ENCODE results near the gene FOXN3. TPM values are rescaled to one million over a fixed set of nuclear protein-coding genes. Genes with fewer than 3 reads are reported as not detected.

FOXN3 gene
- total and polyA plus RNA-seq, 10 of the 15 experiments (the other 5 are each of a cell fraction or from before 2014, with no cell fraction given), result 4.5 to 68.9 (median 29.7) TPM

- TF ChIP-seq MEF2A (IDR thresholded peaks at IDR 0.05; ENCODE audit: insufficient read depth, low read depth, low read length) (peak; percentile 81), CREM (IDR thresholded peaks at IDR 0.05; ENCODE audit: low read depth) (peak; percentile 85), KLF5 (IDR thresholded peaks at IDR 0.05; ENCODE audit: partially characterized antibody) (peak; percentile 17), ZNF274 (IDR thresholded peaks at IDR 0.05; ENCODE audit: insufficient read depth, insufficient read length) (no peak), STAT3 (IDR thresholded peaks at IDR 0.05; ENCODE audit: low read depth, low read length) (0 out of 2 replicates have a peak, but pooled peaks have one; percentile 13), TCF12 (IDR thresholded peaks at IDR 0.05; ENCODE audit: low read depth, low read length) (peak; percentile 94), MTA2 (IDR thresholded peaks at IDR 0.05; ENCODE audit: low read depth) (peak; percentile 74), BMI1 (IDR thresholded peaks at IDR 0.05; ENCODE audit: borderline replicate concordance) (0 out of 2 replicates have a peak, but pooled peaks have one; percentile 31), DPF2 (IDR thresholded peaks at IDR 0.05) (peak; percentile 45; the same call in 1 of the 2 replicates), RUNX3 (IDR thresholded peaks at IDR 0.05; ENCODE audit: low read length) (peak; percentile 92), ATF3 (IDR thresholded peaks at IDR 0.05; ENCODE audit: borderline replicate concordance, extremely low read depth, low read depth, low read length) (no peak), FOS (IDR thresholded peaks at IDR 0.05; ENCODE audit: borderline replicate concordance, extremely low read depth, insufficient read length) (no peak), SMAD5 (IDR thresholded peaks at IDR 0.05; ENCODE audit: low read depth) (no peak; the same call in 1 of the 2 replicates), TCF3 (IDR thresholded peaks at IDR 0.05; ENCODE audit: borderline replicate concordance, insufficient read depth, low read depth, low read length) (peak; percentile 84; the same call in 1 of the 2 replicates), SIN3A (IDR thresholded peaks at IDR 0.05; ENCODE audit: low read depth, low read length) (peak; percentile 47; the same call in 1 of the 2 replicates), ZNF384 (IDR thresholded peaks at IDR 0.05; ENCODE audit: borderline replicate concordance, low read depth, low read length) (peak; percentile 63; the same call in 1 of the 2 replicates), POU2F2 (IDR thresholded peaks at IDR 0.05; ENCODE audit: borderline replicate concordance, low read depth, low read length) (peak; percentile 92), POLR2AphosphoS2 (IDR thresholded peaks at IDR 0.05; ENCODE audit: low read depth, low read length) (no peak), NFYB (IDR thresholded peaks at IDR 0.05; ENCODE audit: insufficient read depth, low read depth, low read length) (no peak), PAX5 (IDR thresholded peaks at IDR 0.05; ENCODE audit: borderline replicate concordance, low read depth, low read length) (peak; percentile 68; the same call in 1 of the 2 replicates), GATAD2B (conservative IDR thresholded peaks at IDR 0.05; ENCODE audit: low read depth) (no peak; the same call in 1 of the 2 replicates)
- TF ChIP-seq, protein P1, sequence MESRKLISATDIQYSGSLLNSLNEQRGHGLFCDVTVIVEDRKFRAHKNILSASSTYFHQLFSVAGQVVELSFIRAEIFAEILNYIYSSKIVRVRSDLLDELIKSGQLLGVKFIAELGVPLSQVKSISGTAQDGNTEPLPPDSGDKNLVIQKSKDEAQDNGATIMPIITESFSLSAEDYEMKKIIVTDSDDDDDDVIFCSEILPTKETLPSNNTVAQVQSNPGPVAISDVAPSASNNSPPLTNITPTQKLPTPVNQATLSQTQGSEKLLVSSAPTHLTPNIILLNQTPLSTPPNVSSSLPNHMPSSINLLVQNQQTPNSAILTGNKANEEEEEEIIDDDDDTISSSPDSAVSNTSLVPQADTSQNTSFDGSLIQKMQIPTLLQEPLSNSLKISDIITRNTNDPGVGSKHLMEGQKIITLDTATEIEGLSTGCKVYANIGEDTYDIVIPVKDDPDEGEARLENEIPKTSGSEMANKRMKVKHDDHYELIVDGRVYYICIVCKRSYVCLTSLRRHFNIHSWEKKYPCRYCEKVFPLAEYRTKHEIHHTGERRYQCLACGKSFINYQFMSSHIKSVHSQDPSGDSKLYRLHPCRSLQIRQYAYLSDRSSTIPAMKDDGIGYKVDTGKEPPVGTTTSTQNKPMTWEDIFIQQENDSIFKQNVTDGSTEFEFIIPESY (IDR thresholded peaks at IDR 0.05), result no peak
- TF ChIP-seq, protein P2, sequence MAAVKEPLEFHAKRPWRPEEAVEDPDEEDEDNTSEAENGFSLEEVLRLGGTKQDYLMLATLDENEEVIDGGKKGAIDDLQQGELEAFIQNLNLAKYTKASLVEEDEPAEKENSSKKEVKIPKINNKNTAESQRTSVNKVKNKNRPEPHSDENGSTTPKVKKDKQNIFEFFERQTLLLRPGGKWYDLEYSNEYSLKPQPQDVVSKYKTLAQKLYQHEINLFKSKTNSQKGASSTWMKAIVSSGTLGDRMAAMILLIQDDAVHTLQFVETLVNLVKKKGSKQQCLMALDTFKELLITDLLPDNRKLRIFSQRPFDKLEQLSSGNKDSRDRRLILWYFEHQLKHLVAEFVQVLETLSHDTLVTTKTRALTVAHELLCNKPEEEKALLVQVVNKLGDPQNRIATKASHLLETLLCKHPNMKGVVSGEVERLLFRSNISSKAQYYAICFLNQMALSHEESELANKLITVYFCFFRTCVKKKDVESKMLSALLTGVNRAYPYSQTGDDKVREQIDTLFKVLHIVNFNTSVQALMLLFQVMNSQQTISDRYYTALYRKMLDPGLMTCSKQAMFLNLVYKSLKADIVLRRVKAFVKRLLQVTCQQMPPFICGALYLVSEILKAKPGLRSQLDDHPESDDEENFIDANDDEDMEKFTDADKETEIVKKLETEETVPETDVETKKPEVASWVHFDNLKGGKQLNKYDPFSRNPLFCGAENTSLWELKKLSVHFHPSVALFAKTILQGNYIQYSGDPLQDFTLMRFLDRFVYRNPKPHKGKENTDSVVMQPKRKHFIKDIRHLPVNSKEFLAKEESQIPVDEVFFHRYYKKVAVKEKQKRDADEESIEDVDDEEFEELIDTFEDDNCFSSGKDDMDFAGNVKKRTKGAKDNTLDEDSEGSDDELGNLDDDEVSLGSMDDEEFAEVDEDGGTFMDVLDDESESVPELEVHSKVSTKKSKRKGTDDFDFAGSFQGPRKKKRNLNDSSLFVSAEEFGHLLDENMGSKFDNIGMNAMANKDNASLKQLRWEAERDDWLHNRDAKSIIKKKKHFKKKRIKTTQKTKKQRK (IDR thresholded peaks at IDR 0.05; ENCODE audit: low read depth, low read length), result no peak
- TF ChIP-seq, protein P3, sequence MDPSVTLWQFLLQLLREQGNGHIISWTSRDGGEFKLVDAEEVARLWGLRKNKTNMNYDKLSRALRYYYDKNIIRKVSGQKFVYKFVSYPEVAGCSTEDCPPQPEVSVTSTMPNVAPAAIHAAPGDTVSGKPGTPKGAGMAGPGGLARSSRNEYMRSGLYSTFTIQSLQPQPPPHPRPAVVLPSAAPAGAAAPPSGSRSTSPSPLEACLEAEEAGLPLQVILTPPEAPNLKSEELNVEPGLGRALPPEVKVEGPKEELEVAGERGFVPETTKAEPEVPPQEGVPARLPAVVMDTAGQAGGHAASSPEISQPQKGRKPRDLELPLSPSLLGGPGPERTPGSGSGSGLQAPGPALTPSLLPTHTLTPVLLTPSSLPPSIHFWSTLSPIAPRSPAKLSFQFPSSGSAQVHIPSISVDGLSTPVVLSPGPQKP (IDR thresholded peaks at IDR 0.05; ENCODE audit: low read depth, low read length), result no peak
Measured at GRCh38 chr14:89365061-89365801, 51.8 kb downstream of the FOXN3 start (continued).
